GM10248 (cell line): ENCODE data around the gene SIRT2.

Source experiments
- CTCF ChIA-PET: fragments of 300-600 bp; sonication (Branson Sonifier 250); formaldehyde crosslinking; extraction: SDS; loops from one replicate; lab custom pipeline; 2021; ENCODE audit warnings: antibody characterized with exemption; lab: Yijun Ruan, JAX
- POLR2A ChIA-PET: fragments of 350-650 bp; sonication (Branson Sonifier 250); formaldehyde crosslinking; extraction: SDS; loops from one replicate; lab custom pipeline; 2020; ENCODE audit warnings: antibody characterized with exemption; lab: Yijun Ruan, JAX
- DNase-seq: peaks from one replicate; pipeline ENCODE4 v3.0.0; 2012; ENCODE audit errors: extremely low spot score
- CTCF ChIP-seq: IDR thresholded peaks from 2 replicates; pipeline ENCODE4 v1.5.1; 2012; ENCODE audit warnings: mild to moderate bottlenecking, low read depth; ENCODE audit errors: extremely low read depth, missing control alignments, control extremely low read depth

SIRT2 gene

DNA sequence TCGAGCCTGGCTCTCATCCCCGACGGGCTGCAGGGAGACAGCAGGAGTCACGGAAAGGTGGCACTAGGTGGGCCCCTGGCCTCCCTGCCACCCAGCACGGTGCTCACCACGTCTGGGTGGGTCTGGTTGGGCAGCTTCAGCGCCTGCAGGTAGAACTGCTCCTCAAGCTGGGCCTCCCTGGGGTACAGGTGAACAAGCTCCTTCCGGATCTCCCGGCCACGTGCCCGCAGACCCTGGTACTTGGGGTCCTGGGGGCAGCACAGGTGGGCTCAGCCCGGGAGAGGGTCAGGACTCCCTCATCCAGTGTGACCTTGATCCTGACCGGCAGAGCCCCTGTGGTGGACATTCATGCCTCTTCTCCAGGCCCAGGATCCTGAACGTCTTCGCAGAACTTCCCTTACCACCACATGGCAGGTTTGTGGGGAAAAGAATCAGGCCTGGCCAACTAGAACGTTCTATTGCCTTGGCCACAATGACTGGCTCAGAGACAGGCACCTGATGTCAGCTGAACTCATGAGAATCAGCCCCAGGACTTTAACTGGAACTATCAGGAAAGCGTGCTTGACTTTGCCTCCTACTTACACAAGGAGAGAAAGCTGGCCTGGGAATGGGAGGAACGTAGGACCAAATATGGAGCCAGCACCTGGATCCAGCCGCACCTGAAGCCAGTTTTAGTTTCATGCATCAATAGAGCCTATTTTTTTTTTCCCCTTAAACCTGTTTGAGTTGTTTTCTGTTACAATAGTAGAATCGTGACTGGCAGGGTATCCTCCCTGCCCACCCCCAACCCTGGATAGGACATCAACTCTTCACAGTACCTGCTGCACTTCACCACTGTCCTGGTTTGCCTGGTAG is 22.2 kb upstream of the SIRT2 start:
- ChIA-PET POLR2A (no interaction called here), CTCF (interaction anchor here (1.4 kb wide), 1 partner anchor 9 kb away, joined by 6 read pairs; the partner anchor contains the start of genes MRPS12 and SARS2)
- no peak for DNase-seq
- no peak for TF ChIP-seq CTCF

DNA sequence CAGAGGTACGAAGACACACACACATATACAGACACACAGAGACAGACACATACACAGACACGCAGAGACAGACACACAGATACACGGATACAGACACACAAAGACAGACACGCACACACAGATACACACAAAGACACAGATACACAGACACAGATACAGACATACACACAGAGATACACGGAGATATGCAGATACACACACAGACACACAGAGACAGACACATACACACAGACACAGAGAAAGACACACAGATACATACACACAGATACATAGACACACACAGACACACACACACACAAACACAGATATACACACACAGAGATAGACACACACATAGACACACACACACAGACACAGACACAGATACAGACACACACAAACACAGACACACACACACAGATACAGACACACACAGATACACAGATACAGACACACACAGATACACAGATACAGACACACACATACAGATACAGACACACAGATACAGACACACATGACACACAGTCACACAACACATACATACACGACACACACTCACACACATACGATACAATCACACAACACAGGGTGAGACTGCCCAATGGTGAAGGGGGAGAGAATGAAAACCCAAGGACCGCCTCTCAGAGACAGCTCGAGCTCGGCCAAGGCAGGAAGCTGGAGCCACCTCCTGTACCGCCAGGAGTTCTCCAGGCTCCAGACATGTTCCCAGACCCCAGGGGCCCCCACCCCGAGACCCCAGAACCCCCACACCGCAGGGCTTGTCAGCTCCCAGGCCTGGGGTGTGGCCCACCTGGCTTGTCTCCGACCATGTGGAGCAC is 21.4 kb upstream of the SIRT2 start:
- POLR2A ChIA-PET = no interaction called here
- TF ChIP-seq CTCF = no peak
- CTCF ChIA-PET = interaction anchor here (1.4 to 4.2 kb wide), 3 partner anchors 9 to 33 kb away, joined by 6 to 27 read pairs (median 7); partner anchors contain the start of genes MRPS12 and SARS2
- no peak for DNase-seq

- DNase-seq = no peak
- TF ChIP-seq CTCF = no peak
- POLR2A ChIA-PET = no interaction called here
- CTCF ChIA-PET = interaction anchor here (0.9 to 4.2 kb wide), 3 partner anchors 10 to 33 kb away, joined by 4 to 27 read pairs (median 7); partner anchors contain the start of genes MRPS12 and SARS2
These were observed 20.6 kb upstream of the SIRT2 start for GRCh38 chr19:38919837-38920601.

DNA sequence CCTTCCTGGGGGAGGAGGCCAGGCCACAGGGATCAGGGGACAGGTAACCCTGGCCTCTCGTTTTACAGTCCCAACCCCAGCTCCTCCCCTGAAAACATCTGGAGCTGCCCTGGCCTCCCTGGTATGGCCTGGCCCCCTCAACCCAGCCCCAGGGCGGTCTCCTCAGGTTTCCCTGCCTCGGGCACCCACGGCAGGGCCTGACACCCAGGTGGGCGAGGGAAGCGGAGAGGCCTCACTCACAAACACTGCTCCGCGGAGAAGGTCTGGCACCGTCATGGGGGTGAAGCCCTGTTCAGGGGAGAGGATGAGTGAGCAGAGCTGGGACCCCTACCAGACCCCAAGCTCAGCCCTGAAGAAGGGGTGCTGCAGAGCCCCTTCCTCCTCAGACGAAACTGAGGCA is 19.1 kb upstream of the SIRT2 start:
- ChIA-PET POLR2A (no interaction called here), CTCF (interaction anchor here (1.4 to 4.2 kb wide), 2 partner anchors 8 to 11 kb away, joined by 3 to 27 read pairs; partner anchors contain the start of genes MRPS12 and SARS2)
- no peak for DNase-seq
- no peak for TF ChIP-seq CTCF

DNA sequence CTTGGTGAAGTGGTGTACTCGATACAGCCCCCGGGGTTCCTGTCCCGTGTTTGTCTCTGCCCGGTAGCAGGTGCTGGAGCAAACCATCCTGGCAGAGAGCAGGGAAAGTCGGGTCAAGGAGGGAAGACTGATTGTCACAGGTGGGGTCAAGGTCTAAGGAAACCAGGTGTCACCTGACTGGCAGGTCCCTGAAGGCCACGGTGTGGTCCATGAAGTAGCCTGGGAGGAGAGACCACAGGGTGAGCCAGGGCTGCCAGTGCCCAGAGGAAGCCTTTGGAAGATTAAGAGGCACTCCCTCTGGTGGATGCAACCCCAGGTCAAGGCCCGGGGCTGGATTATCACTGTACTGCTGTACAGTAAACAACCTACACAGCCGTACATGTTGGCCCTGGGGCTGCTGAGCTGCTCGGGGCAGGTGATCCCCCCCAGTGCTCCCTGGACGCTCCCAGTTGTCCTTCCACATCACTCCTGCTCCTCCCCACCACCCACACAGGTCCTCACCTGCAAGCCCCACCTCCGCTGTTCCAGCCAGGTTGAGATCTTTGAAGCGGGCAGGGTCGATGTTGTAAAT is 18.6 kb upstream of the SIRT2 start:
- POLR2A ChIA-PET = no interaction called here
- TF ChIP-seq CTCF = no peak
- DNase-seq = no peak
- CTCF ChIA-PET = interaction anchor here (1.3 to 4.2 kb wide), 3 partner anchors 9 to 31 kb away, joined by 3 to 27 read pairs (median 3); partner anchors contain the start of genes MRPS12 and SARS2
